WTC11 (cell line): Measurements from ENCODE around the gene PRR35. TPM values are rescaled to one million over a fixed set of nuclear protein-coding genes. Genes with fewer than 3 reads are reported as not detected.
A peak's percentile ranks its signal among the peaks of the same experiment; 100 is the strongest.

Source experiments
- ATAC-seq: fragments of 200-7000 bp; cut with Tn5 transposase; 2 replicates; pipeline ENCODE4 v1.10.0; 2021; ENCODE audit warnings: mild to moderate bottlenecking, moderate library complexity
- CTCF ChIA-PET: fragments of 300-600 bp; sonication (Branson Sonifier 250); formaldehyde crosslinking; loops from one replicate; lab custom pipeline; 2021; ENCODE audit warnings: antibody characterized with exemption; lab: Charles Lee
- POLR2A ChIA-PET: fragments of 350-600 bp; sonication (Branson Sonifier 250); formaldehyde crosslinking; loops from one replicate; lab custom pipeline; 2021; ENCODE audit warnings: antibody characterized with exemption; lab: Charles Lee
- DNase-seq: peaks from one replicate; pipeline ENCODE4 v3.0.0; 2021; ENCODE audit warnings: low spot score
- H3K27ac Mint-ChIP-seq: 2 replicates; pipeline ENCODE4 v1.8.0; 2021; ENCODE audit warnings: mixed read lengths
- H3K27me3 Mint-ChIP-seq: 2 replicates; pipeline ENCODE4 v1.8.0; 2021; ENCODE audit warnings: low read depth, mild to moderate bottlenecking, moderate library complexity, mixed read lengths
- H3K36me3 Mint-ChIP-seq: 2 replicates; pipeline ENCODE4 v1.8.0; 2021; ENCODE audit warnings: mixed read lengths
- H3K4me1 Mint-ChIP-seq: 2 replicates; pipeline ENCODE4 v1.8.0; 2022; ENCODE audit warnings: mixed read lengths
- H3K4me3 Mint-ChIP-seq: 2 replicates; pipeline ENCODE4 v1.8.0; 2021; ENCODE audit warnings: mild to moderate bottlenecking, moderate library complexity, mixed read lengths
- H3K9me3 Mint-ChIP-seq: 2 replicates; pipeline ENCODE4 v1.8.0; 2021; ENCODE audit warnings: mixed read lengths
- FOXJ3 ChIP-seq: sonication (generic); formaldehyde crosslinking; IDR thresholded peaks from 2 replicates; pipeline ENCODE4 v1.9.0; 2021; ENCODE audit warnings: missing genetic modification reagents, mild to moderate bottlenecking, borderline replicate concordance
- RELA ChIP-seq: sonication (generic); formaldehyde crosslinking; IDR thresholded peaks from 2 replicates; pipeline ENCODE4 v1.8.1; 2022; ENCODE audit warnings: missing genetic modification reagents, mild to moderate bottlenecking, borderline replicate concordance
- ZNF219 ChIP-seq: sonication (generic); formaldehyde crosslinking; IDR thresholded peaks from 2 replicates; pipeline ENCODE4 v1.8.0; 2023; ENCODE audit warnings: missing genetic modification reagents, mild to moderate bottlenecking, borderline replicate concordance
- microRNA-seq: library from miRNA; unstranded; fragments of <30 nt; microRNA quantifications from one replicate; pipeline ENCODE4 v1.2.0, GENCODE V29; 2022; ENCODE audit warnings: borderline number of aligned reads
- total RNA-seq: library from RNA; stranded (reverse); gene quantifications from 3 replicates; pipeline ENCODE4 v1.2.3, GENCODE V29; 2021
- TF ChIP-seq, protein P1 (sequence below): sonication (generic); formaldehyde crosslinking; IDR thresholded peaks from 2 replicates; pipeline ENCODE4 v1.8.0; 2022; ENCODE audit warnings: mild to moderate bottlenecking, missing genetic modification reagents
- TF ChIP-seq, protein P2 (sequence below): sonication (generic); formaldehyde crosslinking; IDR thresholded peaks from 2 replicates; pipeline ENCODE4 v1.8.1; 2022; ENCODE audit warnings: mild to moderate bottlenecking, missing genetic modification reagents, moderate library complexity, borderline replicate concordance
- TF ChIP-seq, protein P3 (sequence below): sonication (generic); formaldehyde crosslinking; conservative IDR thresholded peaks from 2 replicates; pipeline ENCODE4 v1.8.1; 2023; ENCODE audit warnings: mild to moderate bottlenecking, low read depth, missing genetic modification reagents, moderate library complexity
- TF ChIP-seq, protein P4 (sequence below): fragments of 250-450 bp; sonication (Bioruptor Pico); conservative IDR thresholded peaks from 2 replicates; pipeline ENCODE4 v1.9.0; 2021; ENCODE audit warnings: mild to moderate bottlenecking

The PRR35 gene
- total RNA-seq, 1 experiment from 2014 or later = 0.72 TPM

DNA sequence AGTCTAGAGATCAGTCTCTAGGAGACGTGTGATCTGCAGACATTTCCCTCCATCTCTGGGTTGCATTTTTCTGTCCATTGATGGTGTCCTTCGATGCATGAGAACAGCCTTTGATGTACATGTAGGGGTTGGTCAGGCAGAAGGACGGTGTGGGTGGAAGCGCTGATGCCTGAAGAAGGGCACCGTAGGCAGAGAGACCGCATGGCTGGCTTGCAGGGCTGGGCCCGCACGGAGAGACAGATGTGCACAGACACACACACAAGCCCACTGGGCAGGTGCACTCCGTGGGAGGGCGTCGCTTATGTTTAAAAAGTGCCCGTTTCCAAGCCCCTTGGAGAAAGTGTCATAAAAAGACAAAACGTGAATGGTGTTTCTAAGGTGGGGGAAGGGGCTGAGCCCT is 54.9 kb downstream of the PRR35 start:
- TF ChIP-seq ZNF219 (CRISPR knock-in tag) = no peak
- TF ChIP-seq, protein P1, sequence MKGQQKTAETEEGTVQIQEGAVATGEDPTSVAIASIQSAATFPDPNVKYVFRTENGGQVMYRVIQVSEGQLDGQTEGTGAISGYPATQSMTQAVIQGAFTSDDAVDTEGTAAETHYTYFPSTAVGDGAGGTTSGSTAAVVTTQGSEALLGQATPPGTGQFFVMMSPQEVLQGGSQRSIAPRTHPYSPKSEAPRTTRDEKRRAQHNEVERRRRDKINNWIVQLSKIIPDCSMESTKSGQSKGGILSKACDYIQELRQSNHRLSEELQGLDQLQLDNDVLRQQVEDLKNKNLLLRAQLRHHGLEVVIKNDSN = no peak
- TF ChIP-seq, protein P2, sequence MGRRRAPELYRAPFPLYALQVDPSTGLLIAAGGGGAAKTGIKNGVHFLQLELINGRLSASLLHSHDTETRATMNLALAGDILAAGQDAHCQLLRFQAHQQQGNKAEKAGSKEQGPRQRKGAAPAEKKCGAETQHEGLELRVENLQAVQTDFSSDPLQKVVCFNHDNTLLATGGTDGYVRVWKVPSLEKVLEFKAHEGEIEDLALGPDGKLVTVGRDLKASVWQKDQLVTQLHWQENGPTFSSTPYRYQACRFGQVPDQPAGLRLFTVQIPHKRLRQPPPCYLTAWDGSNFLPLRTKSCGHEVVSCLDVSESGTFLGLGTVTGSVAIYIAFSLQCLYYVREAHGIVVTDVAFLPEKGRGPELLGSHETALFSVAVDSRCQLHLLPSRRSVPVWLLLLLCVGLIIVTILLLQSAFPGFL (CRISPR knock-in tag) = no peak
- TF ChIP-seq, protein P3, sequence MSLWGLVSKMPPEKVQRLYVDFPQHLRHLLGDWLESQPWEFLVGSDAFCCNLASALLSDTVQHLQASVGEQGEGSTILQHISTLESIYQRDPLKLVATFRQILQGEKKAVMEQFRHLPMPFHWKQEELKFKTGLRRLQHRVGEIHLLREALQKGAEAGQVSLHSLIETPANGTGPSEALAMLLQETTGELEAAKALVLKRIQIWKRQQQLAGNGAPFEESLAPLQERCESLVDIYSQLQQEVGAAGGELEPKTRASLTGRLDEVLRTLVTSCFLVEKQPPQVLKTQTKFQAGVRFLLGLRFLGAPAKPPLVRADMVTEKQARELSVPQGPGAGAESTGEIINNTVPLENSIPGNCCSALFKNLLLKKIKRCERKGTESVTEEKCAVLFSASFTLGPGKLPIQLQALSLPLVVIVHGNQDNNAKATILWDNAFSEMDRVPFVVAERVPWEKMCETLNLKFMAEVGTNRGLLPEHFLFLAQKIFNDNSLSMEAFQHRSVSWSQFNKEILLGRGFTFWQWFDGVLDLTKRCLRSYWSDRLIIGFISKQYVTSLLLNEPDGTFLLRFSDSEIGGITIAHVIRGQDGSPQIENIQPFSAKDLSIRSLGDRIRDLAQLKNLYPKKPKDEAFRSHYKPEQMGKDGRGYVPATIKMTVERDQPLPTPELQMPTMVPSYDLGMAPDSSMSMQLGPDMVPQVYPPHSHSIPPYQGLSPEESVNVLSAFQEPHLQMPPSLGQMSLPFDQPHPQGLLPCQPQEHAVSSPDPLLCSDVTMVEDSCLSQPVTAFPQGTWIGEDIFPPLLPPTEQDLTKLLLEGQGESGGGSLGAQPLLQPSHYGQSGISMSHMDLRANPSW = no peak
- TF ChIP-seq RELA = no peak
- TF ChIP-seq, protein P4, sequence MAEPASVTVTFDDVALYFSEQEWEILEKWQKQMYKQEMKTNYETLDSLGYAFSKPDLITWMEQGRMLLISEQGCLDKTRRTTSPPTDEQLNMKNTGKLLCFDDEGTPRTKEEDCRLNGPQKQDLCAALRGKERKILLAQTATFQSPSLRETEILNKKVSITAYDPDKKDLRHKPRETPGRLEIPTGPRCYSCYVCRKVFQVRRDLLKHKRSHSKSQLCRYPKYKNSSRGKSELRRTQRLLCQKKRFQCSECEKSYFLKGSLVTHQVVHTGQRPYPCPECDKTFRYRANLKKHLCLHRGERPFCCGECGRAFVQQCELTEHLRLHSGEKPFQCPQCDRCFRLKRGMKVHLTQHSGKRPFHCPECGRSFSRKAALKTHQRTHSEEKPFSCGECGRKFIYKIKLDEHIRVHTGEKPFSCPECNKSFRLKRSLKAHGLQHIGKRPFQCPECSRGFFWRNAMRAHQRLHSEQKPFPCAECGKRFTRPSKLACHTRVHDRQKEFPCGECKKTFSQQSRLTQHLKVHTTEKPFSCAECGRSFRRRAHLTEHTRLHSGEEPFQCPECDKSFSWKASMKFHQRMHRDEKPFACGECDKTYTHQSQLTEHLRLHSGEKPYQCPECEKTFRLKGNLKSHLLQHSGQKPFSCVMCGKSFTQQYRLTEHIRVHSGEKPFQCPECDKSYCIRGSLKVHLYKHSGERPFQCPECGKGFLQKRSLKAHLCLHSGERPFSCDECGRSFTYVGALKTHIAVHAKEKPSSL (CRISPR knock-in tag) = no peak
- TF ChIP-seq FOXJ3 (CRISPR knock-in tag) = no peak
- CTCF ChIA-PET = no interaction called here
- no peaks in the 10 kb centered on the region for H3K27me3 Mint-ChIP-seq
- H3K4me3 Mint-ChIP-seq = no peak overlapping the region
- no peaks in the 10 kb centered on the region for H3K9me3 Mint-ChIP-seq
- H3K27ac Mint-ChIP-seq = peak overlapping the region; percentile 53; the same call in 1 of the 2 replicates
- no peak for DNase-seq
- ATAC-seq = no peak
- POLR2A ChIA-PET = no interaction called here
- H3K36me3 Mint-ChIP-seq = peaks cover 15% of the 10 kb centered on the region
- peaks cover 3% of the 10 kb centered on the region for H3K4me1 Mint-ChIP-seq

Small RNA genes lying within 50 kb of the gene (microRNA-seq; reads per million reads assigned to microRNA genes)
- gene MIR3176 = 40.5 reads per million, percentile 50 among the genes with 10 or more reads in this experiment
- 1.7 reads per million for gene MIR5587

Other genes with a start within 250 kb of the PRR35 start
- gene AXIN1, start 207.7 kb upstream of the PRR35 start, total RNA-seq = 48.0 to 50.3 TPM (median 48.9 TPM) in 3 replicates
- 119 to 144 TPM (median 140 TPM) in 3 replicates for gene MRPL28, start 189.9 kb upstream of the PRR35 start, total RNA-seq
- 104 to 108 TPM (median 107 TPM) in 3 replicates for gene PGAP6, start 178.4 kb upstream of the PRR35 start, total RNA-seq
- gene NME4, start 163.2 kb upstream of the PRR35 start, total RNA-seq = 467 to 550 TPM (median 535 TPM) in 3 replicates
- gene DECR2, start 158.5 kb upstream of the PRR35 start, total RNA-seq = 37.8 to 43.6 TPM (median 40.7 TPM) in 3 replicates
- 37.1 to 38.6 TPM (median 37.9 TPM) in 3 replicates for gene RAB11FIP3, start 134.7 kb upstream of the PRR35 start, total RNA-seq
- gene CAPN15, start 32.7 kb upstream of the PRR35 start, total RNA-seq = 89.3 to 110 TPM (median 93.8 TPM) in 3 replicates
- 0.76 to 0.92 TPM (median 0.87 TPM) in 3 replicates for gene NHLRC4, start 6.6 kb downstream of the PRR35 start, total RNA-seq
- gene PIGQ, start 9.6 kb downstream of the PRR35 start, total RNA-seq = 57.7 to 63.7 TPM (median 60.8 TPM) in 3 replicates
- gene RAB40C, start 29.7 kb downstream of the PRR35 start, total RNA-seq = 22.5 to 28.0 TPM (median 26.2 TPM) in 3 replicates
- gene WFIKKN1, start 70.6 kb downstream of the PRR35 start, total RNA-seq = 12.3 to 18.6 TPM (median 17.3 TPM) in 3 replicates
- gene METTL26, start 75.9 kb downstream of the PRR35 start, total RNA-seq = 115 to 121 TPM (median 115 TPM) in 3 replicates
- gene MCRIP2, start 81.4 kb downstream of the PRR35 start, total RNA-seq = 63.3 to 76.0 TPM (median 66.7 TPM) in 3 replicates
- 66.2 to 75.8 TPM (median 69.6 TPM) in 3 replicates for gene WDR90, start 89.0 kb downstream of the PRR35 start, total RNA-seq
- gene RHOT2, start 107.7 kb downstream of the PRR35 start, total RNA-seq = 245 to 285 TPM (median 250 TPM) in 3 replicates
- 6.7 to 8.2 TPM (median 6.7 TPM) in 3 replicates for gene RHBDL1, start 115.3 kb downstream of the PRR35 start, total RNA-seq
- 79.0 to 88.2 TPM (median 85.8 TPM) in 3 replicates for gene STUB1, start 120.0 kb downstream of the PRR35 start, total RNA-seq
- 59.6 to 63.4 TPM (median 61.2 TPM) in 3 replicates for gene JMJD8, start 123.9 kb downstream of the PRR35 start, total RNA-seq
- gene WDR24, start 130.0 kb downstream of the PRR35 start, total RNA-seq = 25.5 to 28.2 TPM (median 26.3 TPM) in 3 replicates
- 22.7 to 28.6 TPM (median 27.3 TPM) in 3 replicates for gene FBXL16, start 145.4 kb downstream of the PRR35 start, total RNA-seq
- 30.9 to 64.3 TPM (median 61.4 TPM) in 3 replicates for gene METRN, start 154.7 kb downstream of the PRR35 start, total RNA-seq
- gene ANTKMT, start 160.8 kb downstream of the PRR35 start, total RNA-seq = 40.6 to 43.1 TPM (median 43.0 TPM) in 3 replicates
- 19.4 to 20.8 TPM (median 20.2 TPM) in 3 replicates for gene CCDC78, start 166.0 kb downstream of the PRR35 start, total RNA-seq
- gene HAGHL, start 166.7 kb downstream of the PRR35 start, total RNA-seq = 38.4 to 41.7 TPM (median 39.4 TPM) in 3 replicates
- 32.8 to 50.9 TPM (median 32.8 TPM) in 3 replicates for gene CIAO3, start 180.6 kb downstream of the PRR35 start, total RNA-seq
- 0.20 to 0.55 TPM (median 0.46 TPM) in 3 replicates for gene MSLN, start 200.3 kb downstream of the PRR35 start, total RNA-seq
- gene RPUSD1, start 228.0 kb downstream of the PRR35 start, total RNA-seq = 35.0 to 45.1 TPM (median 36.6 TPM) in 3 replicates
- gene CHTF18, start 228.2 kb downstream of the PRR35 start, total RNA-seq = 177 to 183 TPM (median 181 TPM) in 3 replicates
- gene GNG13, start 240.3 kb downstream of the PRR35 start, total RNA-seq = 0.34 TPM in 1 of 3 replicates, not detected in the others